ENCODE measurements around the gene MERTK. TPM values are rescaled to one million over a fixed set of nuclear protein-coding genes. Genes with fewer than 3 reads are reported as not detected.

The MERTK gene
- total and polyA plus RNA-seq, 2 of the 8 experiments (the other 6 are each of a cell fraction or from before 2014, with no cell fraction given), result 6.5 to 7.0 TPM

DNA sequence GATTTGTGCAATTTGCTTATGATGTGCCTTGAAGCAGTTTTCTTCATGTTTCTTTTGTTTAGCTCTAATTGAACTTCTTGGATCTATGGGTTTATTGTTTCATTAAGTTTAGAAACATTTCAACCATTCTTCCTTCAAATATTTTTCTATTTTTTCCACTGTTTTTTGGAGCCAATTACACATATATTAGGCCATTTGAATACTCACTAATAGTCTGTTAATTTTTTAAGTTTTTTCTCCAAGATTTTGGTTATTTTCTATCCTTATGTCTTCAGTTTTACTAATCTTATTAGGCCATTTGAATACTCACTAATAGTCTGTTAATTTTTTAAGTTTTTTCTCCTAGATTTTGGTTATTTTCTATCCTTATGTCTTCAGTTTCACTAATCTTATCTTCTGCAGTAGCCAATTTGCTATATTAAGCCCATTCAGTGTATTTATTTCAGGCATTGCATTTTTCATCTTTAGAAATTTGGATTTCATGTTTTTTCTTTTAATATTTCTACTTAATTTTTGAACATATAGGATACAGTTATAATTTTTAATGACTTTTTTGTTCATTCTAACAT is 147.1 kb downstream of the MERTK start (continued):
- no peak for TF ChIP-seq POLR2AphosphoS5 (IDR thresholded peaks at IDR 0.05; ENCODE audit: low read depth, low read length)

All from H1 (cell line).